ENCODE data around the gene MAT2A. TPM values are rescaled to one million over a fixed set of nuclear protein-coding genes. Genes with fewer than 3 reads are reported as not detected.

MAT2A gene
- total RNA-seq, 1 experiment from 2014 or later: 444 TPM

- Histone ChIP-seq H3K4me1 (ENCODE audit: control insufficient read depth in 1 of 2, insufficient read depth in 2 of 2, low read length in 2 of 2) (peaks cover 14 to 45% of the 10 kb centered on the region in 2 experiments; a peak in 3 of 4 replicates), H3K36me3 (ENCODE audit: control insufficient read depth in 1 of 2, insufficient read depth in 2 of 2, low read length in 2 of 2) (peaks cover 27 to 32% of the 10 kb centered on the region in 2 experiments), H3K27ac (ENCODE audit: low read depth, low read length) (peak overlapping the region; percentile 99), H3K9ac (ENCODE audit: low read length) (peak overlapping the region; percentile 94), H3K27me3 (ENCODE audit: insufficient read depth, low read length) (no peaks in the 10 kb centered on the region), H2AFZ (ENCODE audit: low read depth, low read length, poor library complexity, severe bottlenecking) (no peak overlapping the region), H3K9me2 (ENCODE audit: insufficient read depth) (no peaks in the 10 kb centered on the region), H3K4me2 (ENCODE audit: low read length) (peak overlapping the region; percentile 75), H3K9me3 (ENCODE audit: control insufficient read depth in 1 of 2, insufficient read depth in 1 of 2, low read depth in 1 of 2, low read length in 2 of 2) (no peaks in the 10 kb centered on the region), H3K79me2 (ENCODE audit: insufficient read depth, low read length) (peaks cover 58% of the 10 kb centered on the region), H4K20me1 (ENCODE audit: insufficient read depth) (peaks cover 30% of the 10 kb centered on the region), H3K4me3 (replicated peaks in 1 of 2; ENCODE audit: low read depth in 1 of 2, low read length in 2 of 2) (peak overlapping the region; percentile 84 to 94)
- POLR2A ChIA-PET: interaction anchor here (0.6 to 15.3 kb wide), 33 partner anchors 8 to 618 kb away, joined by 3 to 236 read pairs (median 7); partner anchors contain the start of genes C2orf68, ELMOD3, GGCX and RETSAT
- CTCF ChIA-PET: interaction anchor here (0.8 to 2.1 kb wide), 7 partner anchors 11 to 117 kb away, joined by 3 to 17 read pairs (median 4); no protein-coding TSS in a partner anchor
- DNase-seq (ENCODE audit: low read depth, low spot score): no peak
- intact Hi-C loops (cut with micrococcal nuclease): loop anchor here (2.0 kb wide), 1 partner anchor 117 kb away; no protein-coding TSS in a partner anchor
- RAD21 ChIA-PET (ENCODE audit: low non-redundant PET in 1 of 2, low total read pairs in 2 of 2, uncharacterized antibody in 2 of 2, unreplicated experiment in 2 of 2): interaction anchor here (0.9 to 1.2 kb wide), 3 partner anchors 14 to 117 kb away, joined by 3 to 7 read pairs (median 6); no protein-coding TSS in a partner anchor
- ATAC-seq: no peak; the same call in none of the 2 replicates
- BruUV-seq (replicated peaks): no TSS peak
- TF ChIP-seq CBX3 (IDR thresholded peaks at IDR 0.05; ENCODE audit: low read depth) (no peak), ELF1 (IDR thresholded peaks at IDR 0.05; ENCODE audit: borderline replicate concordance, low read depth) (no peak), TCF7L2 (IDR thresholded peaks at IDR 0.05; ENCODE audit: borderline replicate concordance, extremely low read depth, insufficient read depth, insufficient read length) (no peak), EGR1 (IDR thresholded peaks at IDR 0.05; ENCODE audit: low read depth) (no peak), POLR2A (IDR thresholded peaks at IDR 0.05; ENCODE audit: borderline replicate concordance, extremely low read depth, insufficient read depth, insufficient read length) (peak; percentile 23), ZNF274 (IDR thresholded peaks at IDR 0.05; ENCODE audit: low read depth, low read length) (no peak), CTCF (IDR thresholded peaks at IDR 0.05 in 2 of 3, conservative IDR thresholded peaks at IDR 0.05 in 1 of 3; ENCODE audit: borderline replicate concordance in 1 of 3, insufficient read depth in 1 of 3, low read depth in 2 of 3, low read length in 2 of 3) (no peak), SIN3A (IDR thresholded peaks at IDR 0.05; ENCODE audit: low read depth) (no peak), SRF (IDR thresholded peaks at IDR 0.05; ENCODE audit: low read depth) (no peak), POLR2AphosphoS5 (IDR thresholded peaks at IDR 0.05; ENCODE audit: low read depth, low read length) (no peak), SP1 (IDR thresholded peaks at IDR 0.05; ENCODE audit: low read depth) (no peak), MAX (IDR thresholded peaks at IDR 0.05) (no peak), ZFX (IDR thresholded peaks at IDR 0.05) (peak; percentile 20; the same call in 1 of the 2 replicates), ZBTB33 (IDR thresholded peaks at IDR 0.05; ENCODE audit: extremely low read depth, insufficient replicate concordance, low read length) (no peak), YY1 (IDR thresholded peaks at IDR 0.05; ENCODE audit: extremely low read depth, insufficient replicate concordance, low read depth, low read length) (no peak), JUND (IDR thresholded peaks at IDR 0.05) (no peak)
Observed at GRCh38 chr2:85537600-85538506, 1.1 kb upstream of the MAT2A start.

Measured in HCT116 (cell line).